HepG2 (cell line): ENCODE data around the gene RNGTT. TPM values are rescaled to one million over a fixed set of nuclear protein-coding genes. Genes with fewer than 3 reads are reported as not detected.

Experiments
- ATAC-seq: fragments of 200-7000 bp; cut with Tn5 transposase; 3 replicates; pipeline ENCODE4 v1.9.1; 2020; ENCODE audit warnings: mild to moderate bottlenecking, moderate library complexity
- BruUV-seq: library from RNA; stranded (reverse); fragments of 400-500 nt; replicated peaks from 2 replicates; lab custom pipeline; 2021; lab: Mats Ljungman, UMichigan
- CTCF ChIA-PET: fragments of 300-600 bp; formaldehyde crosslinking; extraction: SDS; loops from one replicate; lab custom pipeline; 2021; ENCODE audit warnings: low total read pairs, inconsistent platforms, low intra/inter-chr PET ratio; lab: Yijun Ruan, JAX
- POLR2A ChIA-PET: fragments of 350-600 bp; sonication (Branson Sonifier 250); formaldehyde crosslinking; loops from one replicate; lab custom pipeline; 2020; ENCODE audit warnings: antibody characterized with exemption, inconsistent platforms; lab: Yijun Ruan, JAX
- DNase-seq: peaks from one replicate; pipeline ENCODE4 v3.0.0-alpha.2; 2015; ENCODE audit warnings: low spot score
- FAIRE-seq: peaks from 3 replicates; lab custom pipeline; 2011; peaks lifted over from hg19 to GRCh38; lab: Jason Lieb, UNC
- H2AFZ ChIP-seq: one replicate; pipeline ENCODE4 v1.6.1; 2011; ENCODE audit warnings: low read length, inconsistent platforms
- H3K27ac ChIP-seq: fragments of 300-600 bp; 3 replicates; pipeline ENCODE4 v1.8.0; 2011; ENCODE audit warnings: mixed run types, mild to moderate bottlenecking, mixed read lengths, low read length, inconsistent platforms; ENCODE audit not compliant: insufficient read depth; ENCODE audit errors: extremely low read length
- H3K27me3 ChIP-seq, 2 experiments: fragments of 200-600 bp in 1 of 2; 2 replicates in 1 of 2; 3 replicates in 1 of 2; pipeline versions ENCODE4 v1.6.0 to v1.8.0; 2011; ENCODE audit warnings: low read length in 2 of 2, mild to moderate bottlenecking in 2 of 2, moderate library complexity in 2 of 2, inconsistent platforms in 1 of 2; ENCODE audit not compliant: insufficient read depth in 2 of 2, control insufficient read depth in 1 of 2
- H3K36me3 ChIP-seq, 2 experiments: fragments of 200-600 bp in 1 of 2; replicated peaks in 1 of 2; 2 replicates in 1 of 2; 3 replicates in 1 of 2; pipeline versions ENCODE4 v1.5.1 to v1.8.0; 2011; ENCODE audit warnings: low read length in 2 of 2, inconsistent platforms in 1 of 2; ENCODE audit not compliant: insufficient read depth in 2 of 2, control insufficient read depth in 1 of 2
- H3K4me1 ChIP-seq: 2 replicates; pipeline ENCODE4 v1.5.1; 2012; ENCODE audit warnings: low read length, inconsistent platforms; ENCODE audit not compliant: insufficient read depth
- H3K4me2 ChIP-seq: 2 replicates; pipeline ENCODE4 v1.6.0; 2011; ENCODE audit warnings: low read depth, low read length, inconsistent platforms
- H3K4me3 ChIP-seq, 3 experiments: fragments of 200-600 bp in 1 of 3; sonication (generic), shearing (Covaris generic) in 1 of 3; replicated peaks in 1 of 3; 2 replicates each; pipeline ENCODE4 v1.5.1; 2011 to 2016; ENCODE audit warnings: low read length in 3 of 3, inconsistent platforms in 2 of 3, low read depth in 2 of 3, mild to moderate bottlenecking in 2 of 3, control low read depth in 1 of 3, mixed read lengths in 1 of 3; ENCODE audit not compliant: insufficient read depth in 1 of 3
- H3K79me2 ChIP-seq: one replicate; pipeline ENCODE4 v1.6.1; 2011; ENCODE audit warnings: low read length, inconsistent platforms; ENCODE audit not compliant: insufficient read depth
- H3K9ac ChIP-seq: 2 replicates; pipeline ENCODE4 v1.6.0; 2011; ENCODE audit warnings: mild to moderate bottlenecking, low read depth, low read length, inconsistent platforms; ENCODE audit not compliant: insufficient read depth
- H3K9me3 ChIP-seq: 2 replicates; pipeline ENCODE4 v1.5.1; 2012; ENCODE audit warnings: mild to moderate bottlenecking, low read length
- H4K20me1 ChIP-seq: 2 replicates; pipeline ENCODE4 v1.6.0; 2011; ENCODE audit warnings: inconsistent platforms, mild to moderate bottlenecking, low read length, moderate library complexity; ENCODE audit not compliant: insufficient read depth
- ATM ChIP-seq: fragments of 450-650 bp; IDR thresholded peaks from 2 replicates; pipeline ENCODE4 v1.7.1; 2017; ENCODE audit warnings: mild to moderate bottlenecking, borderline replicate concordance
- MTA3 ChIP-seq: sonication (generic); formaldehyde crosslinking; IDR thresholded peaks from 2 replicates; pipeline ENCODE4 v1.4.0; 2020; ENCODE audit warnings: missing genetic modification reagents
- NFYB ChIP-seq: sonication (generic); formaldehyde crosslinking; IDR thresholded peaks from 2 replicates; pipeline ENCODE4 v1.4.0; 2020; ENCODE audit warnings: missing genetic modification reagents
- NKX3-1 ChIP-seq: sonication (generic); formaldehyde crosslinking; IDR thresholded peaks from 2 replicates; pipeline ENCODE4 v1.5.0; 2020; ENCODE audit warnings: missing genetic modification reagents
- NR1H2 ChIP-seq: sonication (generic); formaldehyde crosslinking; IDR thresholded peaks from 2 replicates; pipeline ENCODE4 v1.8.1; 2022; ENCODE audit warnings: low read depth, missing genetic modification reagents, borderline replicate concordance
- PHF21A ChIP-seq: sonication (generic); formaldehyde crosslinking; IDR thresholded peaks from 2 replicates; pipeline ENCODE4 v1.5.0; 2020; ENCODE audit warnings: mild to moderate bottlenecking, missing genetic modification reagents
- ZBTB20 ChIP-seq: sonication (generic); formaldehyde crosslinking; IDR thresholded peaks from 2 replicates; pipeline ENCODE4 v1.8.1; 2023; ENCODE audit warnings: missing genetic modification reagents, low read depth, mild to moderate bottlenecking, borderline replicate concordance
- ZNF180 ChIP-seq: sonication (generic); formaldehyde crosslinking; IDR thresholded peaks from 2 replicates; pipeline ENCODE4 v1.4.0; 2020; ENCODE audit warnings: low read depth, missing genetic modification reagents, borderline replicate concordance
- ZNF33A ChIP-seq: sonication (generic); formaldehyde crosslinking; IDR thresholded peaks from 2 replicates; pipeline ENCODE4 v1.5.1; 2020; ENCODE audit warnings: missing genetic modification reagents, mild to moderate bottlenecking, moderate library complexity, borderline replicate concordance
- ZNF605 ChIP-seq: sonication (generic); formaldehyde crosslinking; IDR thresholded peaks from 2 replicates; pipeline ENCODE4 v1.8.0; 2022; ENCODE audit warnings: mild to moderate bottlenecking, missing genetic modification reagents
- ZNF616 ChIP-seq: sonication (generic); formaldehyde crosslinking; IDR thresholded peaks from 2 replicates; pipeline ENCODE4 v1.5.0; 2020; ENCODE audit warnings: low read depth, mild to moderate bottlenecking, missing genetic modification reagents
- ZNF710 ChIP-seq: sonication (generic); formaldehyde crosslinking; IDR thresholded peaks from 2 replicates; pipeline ENCODE4 v1.5.0; 2020; ENCODE audit warnings: mild to moderate bottlenecking, missing genetic modification reagents, borderline replicate concordance
- ZNF775 ChIP-seq: sonication (generic); formaldehyde crosslinking; IDR thresholded peaks from 2 replicates; pipeline ENCODE4 v1.4.0; 2020; ENCODE audit warnings: missing genetic modification reagents, mild to moderate bottlenecking, moderate library complexity, borderline replicate concordance
- WGBS: methylation state at CpG from one replicate; pipeline ENCODE4 v1.1.6; 2017; ENCODE audit warnings: low lambda C conversion rate; 5-methylcytosine and 5-hydroxymethylcytosine counted together
- in situ Hi-C: cut with HindIII; loops from 2 replicates; pipeline ENCODE4 v1.10.0; 2017; ENCODE audit warnings: low pct_unique_long_range_greater_than_20kb; ENCODE audit not compliant: extremely low pct_ligation_motif_present
- intact Hi-C: fragments of 100-400 bp; cut with micrococcal nuclease; formaldehyde crosslinking; loops from one replicate; pipeline ENCODE4 v1.10.0; 2022; ENCODE audit not compliant: unreplicated experiment
- polyA plus RNA-seq, 8 experiments: library from polyadenylated mRNA; depleted of rRNA in 3 of 8; stranded (reverse) in 7 of 8; unstranded in 1 of 8; fragments of >200 nt; fragmentation: Illumina TruSeq in 4 of 8; extraction: Trizol in 4 of 8; gene quantifications; 2 replicates each; pipeline versions ENCODE4 v1.2.1 to v1.2.3, GENCODE V29; 2011 to 2016; ENCODE audit warnings: low read depth in 4 of 8, missing spikeins in 1 of 8, mixed read lengths in 1 of 8; ENCODE audit not compliant: insufficient read depth in 1 of 8
- total RNA-seq, 5 experiments: library from RNA; depleted of rRNA; stranded (reverse); fragments of >200 nt; fragmentation: Illumina TruSeq; extraction: Trizol; gene quantifications; 2 replicates each; pipeline ENCODE4 v1.2.3, GENCODE V29; 2016; ENCODE audit warnings: low read depth in 1 of 5

RNGTT gene
- total and polyA plus RNA-seq, 2 of the 13 experiments (the other 11 are each of a cell fraction or from before 2014, with no cell fraction given) = 6.0 to 22.6 TPM

- TF ChIP-seq ZNF710 (CRISPR knock-in tag) (no peak), MTA3 (CRISPR knock-in tag) (no peak), ZNF616 (CRISPR knock-in tag) (no peak), NR1H2 (no peak), NFYB (CRISPR knock-in tag) (no peak), ZNF775 (CRISPR knock-in tag) (no peak)
These were observed 322.1 kb downstream of the RNGTT start (continued) for GRCh38 chr6:88641178-88641903.

- Histone ChIP-seq H3K4me2 (no peak overlapping the region), H3K4me1 (no peaks in the 10 kb centered on the region), H2AFZ (no peak overlapping the region), H3K27ac (no peak overlapping the region), H3K36me3 (no peaks in the 10 kb centered on the region), H3K9me3 (no peaks in the 10 kb centered on the region), H3K79me2 (no peaks in the 10 kb centered on the region), H3K4me3 (no peak overlapping the region), H4K20me1 (no peaks in the 10 kb centered on the region), H3K27me3 (no peaks in the 10 kb centered on the region), H3K9ac (no peak overlapping the region)
- in situ Hi-C loops (no loop called here), intact Hi-C loops (no loop called here)
- WGBS = 98% methylated on average over 2 of the region's 2 CpGs
- POLR2A ChIA-PET = no interaction called here
- BruUV-seq = no TSS peak
- CTCF ChIA-PET = no interaction called here
- DNase-seq (no peak), ATAC-seq (no peak), FAIRE-seq (no peak)
- TF ChIP-seq ZNF180 (CRISPR knock-in tag) = no peak
- TF ChIP-seq ZBTB20 (CRISPR knock-in tag) = no peak
- no peak for TF ChIP-seq ZNF33A (CRISPR knock-in tag)
- no peak for TF ChIP-seq PHF21A
- no peak for TF ChIP-seq ATM
- no peak for TF ChIP-seq NKX3-1
- no peak for TF ChIP-seq ZNF605 (CRISPR knock-in tag)
These were observed 325.5 kb downstream of the RNGTT start for GRCh38 chr6:88637761-88638545.
